ENCODE data around the gene GPR61.

GRCh38 chr1:109565241-109565640 is 25.6 kb downstream of the GPR61 start:
- no peak for TF ChIP-seq CTCF (IDR thresholded peaks at IDR 0.05; ENCODE audit: low read depth, low read length)
- no peak for TF ChIP-seq POLR2A (IDR thresholded peaks at IDR 0.05; ENCODE audit: extremely low read depth, insufficient read length)
- TF ChIP-seq MAX (IDR thresholded peaks at IDR 0.05; ENCODE audit: low read depth, low read length) = no peak
